ENCODE data around the gene TTYH1.

DNA sequence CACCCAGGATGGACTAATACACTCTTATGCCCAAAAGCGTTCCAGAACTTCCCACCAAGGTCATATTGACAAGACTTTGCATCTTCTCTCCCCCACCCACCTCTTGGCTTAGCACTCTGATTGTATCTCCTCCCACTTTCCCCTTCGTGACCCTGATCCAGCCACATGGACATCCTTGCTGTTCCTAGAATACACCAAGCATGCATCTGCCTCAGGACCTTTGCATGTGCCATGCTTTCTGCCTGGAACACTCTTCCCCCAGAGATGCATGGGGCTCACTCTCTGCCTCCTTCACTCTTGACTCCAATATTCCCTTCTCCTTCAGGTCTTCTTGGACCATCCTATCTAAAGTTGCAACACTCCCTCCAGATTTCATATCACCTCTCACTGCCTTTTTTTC, 34.4 kb upstream of the TTYH1 start:
- TF ChIP-seq CEBPB (IDR thresholded peaks at IDR 0.05; ENCODE audit: low read depth, low read length): no peak
- no peak for TF ChIP-seq CTCF (conservative IDR thresholded peaks at IDR 0.05; ENCODE audit: low read depth, low read length)
- no peak for TF ChIP-seq POLR2A (IDR thresholded peaks at IDR 0.05; ENCODE audit: low read depth, low read length)
- no peak for TF ChIP-seq MXI1 (IDR thresholded peaks at IDR 0.05; ENCODE audit: borderline replicate concordance, low read depth, low read length)

Data from IMR-90 (cell line).